ENCODE measurements around the gene CYB561A3. TPM values are rescaled to one million over a fixed set of nuclear protein-coding genes. Genes with fewer than 3 reads are reported as not detected.

Gene CYB561A3
- total and polyA plus RNA-seq, 2 of the 13 experiments (the other 11 are each of a cell fraction or from before 2014, with no cell fraction given), result 11.4 to 14.9 TPM

- H3K4me2 ChIP-seq (ENCODE audit: low read depth, low read length), result peak within 1 kb of the TSS; percentile 95
- ChIA-PET POLR2A (interaction anchor here (0.5 to 4.7 kb wide), 12 partner anchors 8 to 96 kb away, joined by 3 to 146 read pairs (median 15); partner anchors contain the start of genes CPSF7, CYB561A3, SDHAF2 and TMEM138), CTCF (ENCODE audit: low intra/inter-chr PET ratio, low total read pairs) (interaction anchor here (1.1 kb wide), 1 partner anchor 53 kb away, joined by 4 read pairs; no protein-coding TSS in a partner anchor)
- DNase-seq (ENCODE audit: low spot score), result peak; percentile 89
- no peak within 1 kb of the TSS for H2AFZ ChIP-seq (ENCODE audit: low read length)
- FAIRE-seq, result no peak
- H3K4me3 ChIP-seq (replicated peaks in 1 of 3; ENCODE audit: insufficient read depth in 1 of 3, low read depth in 2 of 3, low read length in 3 of 3), result peak within 1 kb of the TSS; percentile 95 to 98 (median 96)
- peaks cover 25% of the 10 kb centered on the region for H4K20me1 ChIP-seq (ENCODE audit: insufficient read depth, low read length)
- 2% methylated on average over 11 of the region's 81 CpGs for WGBS (ENCODE audit: low lambda C conversion rate)
- H3K9me3 ChIP-seq (ENCODE audit: low read length), result no peaks in the 10 kb centered on the region
- intact Hi-C loops (cut with micrococcal nuclease; ENCODE audit: unreplicated experiment) (loop anchor here (1.0 to 10.0 kb wide), 2 partner anchors 40 to 78 kb away; no protein-coding TSS in a partner anchor), in situ Hi-C loops (cut with HindIII; ENCODE audit: extremely low pct_ligation_motif_present, low pct_unique_long_range_greater_than_20kb) (no loop called here)
- no TSS peak for BruUV-seq (replicated peaks)
- H3K9ac ChIP-seq (ENCODE audit: insufficient read depth, low read depth, low read length), result peak within 1 kb of the TSS; percentile 100
- no peaks in the 10 kb centered on the region; a peak in 1 of 5 replicates for H3K27me3 ChIP-seq (ENCODE audit: control insufficient read depth in 1 of 2, insufficient read depth in 2 of 2, low read length in 2 of 2)
- peaks cover 3 to 29% of the 10 kb centered on the region in 2 experiments; a peak in 4 of 5 replicates for H3K36me3 ChIP-seq (replicated peaks in 1 of 2; ENCODE audit: control insufficient read depth in 1 of 2, insufficient read depth in 2 of 2, low read length in 2 of 2)
- H3K4me1 ChIP-seq (ENCODE audit: insufficient read depth, low read length), result peaks cover 70% of the 10 kb centered on the region
- peak; percentile 84 for ATAC-seq
- H3K27ac ChIP-seq (ENCODE audit: extremely low read length, insufficient read depth, low read length), result peak within 1 kb of the TSS; percentile 91
- peaks cover 90% of the 10 kb centered on the region for H3K79me2 ChIP-seq (ENCODE audit: insufficient read depth, low read length)
- TF ChIP-seq ZNF790 (CRISPR knock-in tag; IDR thresholded peaks at IDR 0.05; ENCODE audit: borderline replicate concordance) (peak; percentile 45; the same call in 1 of the 2 replicates), FOXO1 (CRISPR knock-in tag; IDR thresholded peaks at IDR 0.05) (peak; percentile 51), HNF1B (CRISPR knock-in tag; IDR thresholded peaks at IDR 0.05) (0 out of 2 replicates have a peak, but pooled peaks have one; percentile 41), ZNF850 (CRISPR knock-in tag; conservative IDR thresholded peaks at IDR 0.05) (0 out of 2 replicates have a peak, but pooled peaks have one; percentile 78), SP2 (CRISPR knock-in tag; IDR thresholded peaks at IDR 0.05) (peak; percentile 67), PAF1 (CRISPR knock-in tag; IDR thresholded peaks at IDR 0.05) (no peak), ZGPAT (CRISPR knock-in tag; IDR thresholded peaks at IDR 0.05) (peak; percentile 79), ZNF607 (CRISPR knock-in tag; IDR thresholded peaks at IDR 0.05; ENCODE audit: borderline replicate concordance) (no peak; the same call in 1 of the 2 replicates), RNF2 (conservative IDR thresholded peaks at IDR 0.05; ENCODE audit: low read depth) (0 out of 2 replicates have a peak, but pooled peaks have one; percentile 47), ZFX (CRISPR knock-in tag; IDR thresholded peaks at IDR 0.05; ENCODE audit: low read depth) (peak; percentile 95), KMT2A (CRISPR knock-in tag; IDR thresholded peaks at IDR 0.05) (peak; percentile 95), RARG (CRISPR knock-in tag; IDR thresholded peaks at IDR 0.05; ENCODE audit: low read depth) (no peak), ZXDC (CRISPR knock-in tag; IDR thresholded peaks at IDR 0.05) (peak; percentile 66; the same call in 1 of the 2 replicates), HMG20B (CRISPR knock-in tag; conservative IDR thresholded peaks at IDR 0.05) (no peak), ZNF33A (CRISPR knock-in tag; IDR thresholded peaks at IDR 0.05; ENCODE audit: borderline replicate concordance) (no peak), RBAK (CRISPR knock-in tag; IDR thresholded peaks at IDR 0.05) (no peak), ATF3 (CRISPR knock-in tag; IDR thresholded peaks at IDR 0.05) (peak; percentile 42), MED8 (CRISPR knock-in tag; IDR thresholded peaks at IDR 0.05; ENCODE audit: insufficient replicate concordance) (peak; percentile 49)
Observed at GRCh38 chr11:61332797-61333549, 28.7 kb downstream of the CYB561A3 start, which contains the start of the genes DDB1 and TKFC. TSS of gene DDB1 (minus strand) at chr11:61333105. CDS start at chr11:61332968, 137 bp downstream. TSS of gene TKFC (plus strand) at chr11:61333228. CDS start at chr11:61334729, 1,501 bp downstream.

Measured in HepG2 (cell line).